ENCODE results near the gene NCEH1. TPM values are rescaled to one million over a fixed set of nuclear protein-coding genes. Genes with fewer than 3 reads are reported as not detected.

NCEH1 gene
- total and polyA plus RNA-seq, 10 of the 15 experiments (the other 5 are each of a cell fraction or from before 2014, with no cell fraction given), result 1.8 to 8.1 (median 4.5) TPM

DNA sequence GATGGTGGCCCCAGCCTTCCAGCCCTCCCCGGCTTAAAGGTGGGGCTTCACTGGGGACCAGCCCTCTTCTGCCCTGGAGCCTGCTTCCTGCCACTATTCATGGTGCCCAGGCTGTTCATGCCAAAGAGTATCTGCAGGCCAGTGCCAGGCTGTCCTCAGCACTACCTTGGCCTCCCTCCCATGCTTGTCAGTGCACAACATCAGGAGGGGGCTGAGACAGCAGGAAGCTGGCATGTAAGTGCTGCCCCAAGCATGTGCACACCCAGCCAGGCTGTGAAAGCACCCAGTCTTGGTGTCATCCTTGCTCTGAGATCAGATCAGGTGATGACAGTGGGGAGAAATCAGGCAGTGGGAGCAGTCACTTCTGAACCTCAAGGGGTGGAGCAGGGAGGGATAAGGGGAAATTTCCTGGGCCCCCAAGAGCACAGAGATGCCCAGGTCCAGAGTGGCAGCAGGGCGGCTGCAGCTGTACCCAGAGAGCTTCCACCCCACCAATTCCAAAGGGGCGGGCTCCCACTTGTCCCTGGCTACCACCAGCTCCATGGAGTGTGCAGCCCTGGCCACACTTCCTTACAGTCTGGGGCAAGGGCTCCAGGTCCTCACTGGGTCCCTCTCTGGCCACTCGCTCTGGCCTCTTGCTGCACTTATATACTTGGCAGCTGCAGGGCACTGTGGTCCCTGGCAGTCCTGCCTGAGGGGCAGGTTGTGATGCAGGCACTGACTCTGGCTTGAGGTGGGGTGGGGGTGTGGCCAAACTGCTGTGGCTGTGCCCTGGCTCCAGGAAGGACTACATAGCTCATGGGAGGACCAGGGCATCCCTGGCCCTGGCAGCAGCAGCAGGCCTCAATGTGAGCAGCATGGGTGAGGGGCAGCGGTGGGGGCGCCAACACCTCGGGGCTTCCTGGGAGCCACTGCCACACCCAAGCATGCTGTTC, 96.3 kb downstream of the NCEH1 start (continued):
- TF ChIP-seq, protein P1, sequence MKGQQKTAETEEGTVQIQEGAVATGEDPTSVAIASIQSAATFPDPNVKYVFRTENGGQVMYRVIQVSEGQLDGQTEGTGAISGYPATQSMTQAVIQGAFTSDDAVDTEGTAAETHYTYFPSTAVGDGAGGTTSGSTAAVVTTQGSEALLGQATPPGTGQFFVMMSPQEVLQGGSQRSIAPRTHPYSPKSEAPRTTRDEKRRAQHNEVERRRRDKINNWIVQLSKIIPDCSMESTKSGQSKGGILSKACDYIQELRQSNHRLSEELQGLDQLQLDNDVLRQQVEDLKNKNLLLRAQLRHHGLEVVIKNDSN (IDR thresholded peaks at IDR 0.05; ENCODE audit: borderline replicate concordance, extremely low read length, insufficient read depth, low read depth, low read length), result no peak
- TF ChIP-seq HDGF (IDR thresholded peaks at IDR 0.05) (no peak), RUNX3 (IDR thresholded peaks at IDR 0.05; ENCODE audit: low read length) (no peak), HDAC6 (IDR thresholded peaks at IDR 0.05; ENCODE audit: unreplicated experiment) (no peak), ZNF207 (IDR thresholded peaks at IDR 0.05; ENCODE audit: borderline replicate concordance) (no peak)
- TF ChIP-seq, protein P2, sequence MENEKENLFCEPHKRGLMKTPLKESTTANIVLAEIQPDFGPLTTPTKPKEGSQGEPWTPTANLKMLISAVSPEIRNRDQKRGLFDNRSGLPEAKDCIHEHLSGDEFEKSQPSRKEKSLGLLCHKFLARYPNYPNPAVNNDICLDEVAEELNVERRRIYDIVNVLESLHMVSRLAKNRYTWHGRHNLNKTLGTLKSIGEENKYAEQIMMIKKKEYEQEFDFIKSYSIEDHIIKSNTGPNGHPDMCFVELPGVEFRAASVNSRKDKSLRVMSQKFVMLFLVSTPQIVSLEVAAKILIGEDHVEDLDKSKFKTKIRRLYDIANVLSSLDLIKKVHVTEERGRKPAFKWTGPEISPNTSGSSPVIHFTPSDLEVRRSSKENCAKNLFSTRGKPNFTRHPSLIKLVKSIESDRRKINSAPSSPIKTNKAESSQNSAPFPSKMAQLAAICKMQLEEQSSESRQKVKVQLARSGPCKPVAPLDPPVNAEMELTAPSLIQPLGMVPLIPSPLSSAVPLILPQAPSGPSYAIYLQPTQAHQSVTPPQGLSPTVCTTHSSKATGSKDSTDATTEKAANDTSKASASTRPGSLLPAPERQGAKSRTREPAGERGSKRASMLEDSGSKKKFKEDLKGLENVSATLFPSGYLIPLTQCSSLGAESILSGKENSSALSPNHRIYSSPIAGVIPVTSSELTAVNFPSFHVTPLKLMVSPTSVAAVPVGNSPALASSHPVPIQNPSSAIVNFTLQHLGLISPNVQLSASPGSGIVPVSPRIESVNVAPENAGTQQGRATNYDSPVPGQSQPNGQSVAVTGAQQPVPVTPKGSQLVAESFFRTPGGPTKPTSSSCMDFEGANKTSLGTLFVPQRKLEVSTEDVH (IDR thresholded peaks at IDR 0.05; ENCODE audit: low read depth, partially characterized antibody), result no peak
- TF ChIP-seq, protein P3, sequence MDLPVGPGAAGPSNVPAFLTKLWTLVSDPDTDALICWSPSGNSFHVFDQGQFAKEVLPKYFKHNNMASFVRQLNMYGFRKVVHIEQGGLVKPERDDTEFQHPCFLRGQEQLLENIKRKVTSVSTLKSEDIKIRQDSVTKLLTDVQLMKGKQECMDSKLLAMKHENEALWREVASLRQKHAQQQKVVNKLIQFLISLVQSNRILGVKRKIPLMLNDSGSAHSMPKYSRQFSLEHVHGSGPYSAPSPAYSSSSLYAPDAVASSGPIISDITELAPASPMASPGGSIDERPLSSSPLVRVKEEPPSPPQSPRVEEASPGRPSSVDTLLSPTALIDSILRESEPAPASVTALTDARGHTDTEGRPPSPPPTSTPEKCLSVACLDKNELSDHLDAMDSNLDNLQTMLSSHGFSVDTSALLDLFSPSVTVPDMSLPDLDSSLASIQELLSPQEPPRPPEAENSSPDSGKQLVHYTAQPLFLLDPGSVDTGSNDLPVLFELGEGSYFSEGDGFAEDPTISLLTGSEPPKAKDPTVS (IDR thresholded peaks at IDR 0.05; ENCODE audit: low read depth, low read length), result no peak
